K562 (cell line): ENCODE data around the gene NR3C2. TPM values are rescaled to one million over a fixed set of nuclear protein-coding genes. Genes with fewer than 3 reads are reported as not detected.

Source experiments
- ATAC-seq: fragments of 200-7000 bp; cut with Tn5 transposase; 3 replicates; pipeline ENCODE4 v1.9.1; 2020; ENCODE audit warnings: moderate library complexity
- BruUV-seq: library from RNA; stranded (reverse); fragments of 400-500 nt; replicated peaks from 2 replicates; lab custom pipeline; 2021; lab: Mats Ljungman, UMichigan
- CTCF ChIA-PET: fragments of 300-600 bp; formaldehyde crosslinking; extraction: SDS; loops from one replicate; lab custom pipeline; 2021; ENCODE audit warnings: low intra/inter-chr PET ratio; lab: Yijun Ruan, JAX
- POLR2A ChIA-PET: fragments of 300-600, 350-650 bp; sonication (Branson Sonifier 250); formaldehyde crosslinking; extraction: SDS; loops from one replicate; lab custom pipeline; 2021; ENCODE audit warnings: antibody characterized with exemption, inconsistent platforms; lab: Yijun Ruan, JAX
- DNase-seq, 4 experiments: peaks; one replicate each; pipeline versions ENCODE4 v3.0.0 to v3.0.0-alpha.2; 2011 to 2018; ENCODE audit warnings: low spot score in 3 of 4, mixed read lengths in 3 of 4; ENCODE audit errors: extremely low read depth in 1 of 4
- FAIRE-seq: peaks from 2 replicates; lab custom pipeline; 2011; peaks lifted over from hg19 to GRCh38; lab: Jason Lieb, UNC
- H2AFZ ChIP-seq: 2 replicates; pipeline ENCODE4 v1.6.0; 2011; ENCODE audit warnings: low read depth, low read length, control low read depth, inconsistent platforms
- H3K27ac ChIP-seq: fragments of 200-600 bp; 3 replicates; pipeline ENCODE4 v1.8.0; 2011; ENCODE audit warnings: low read depth, mild to moderate bottlenecking, control low read depth, inconsistent platforms, low read length, moderate library complexity, mixed read lengths; ENCODE audit errors: extremely low read depth
- H3K27me3 ChIP-seq, 2 experiments: fragments of 300-600 bp in 1 of 2; 2 replicates in 1 of 2; 3 replicates in 1 of 2; pipeline versions ENCODE4 v1.6.0 to v1.8.0; 2011; ENCODE audit warnings: inconsistent platforms in 2 of 2, low read length in 2 of 2, mild to moderate bottlenecking in 1 of 2, mixed read lengths in 1 of 2, moderate library complexity in 1 of 2; ENCODE audit not compliant: control insufficient read depth in 2 of 2, insufficient read depth in 2 of 2
- H3K36me3 ChIP-seq: fragments of 300-600 bp; 3 replicates; pipeline ENCODE4 v1.8.0; 2011; ENCODE audit warnings: mild to moderate bottlenecking, low read length, inconsistent platforms; ENCODE audit not compliant: control insufficient read depth, insufficient read depth
- H3K4me1 ChIP-seq, 2 experiments: fragments of 200-600 bp in 1 of 2; replicated peaks in 1 of 2; 2 replicates in 1 of 2; 3 replicates in 1 of 2; pipeline versions ENCODE4 v1.5.1 to v1.8.0; 2011; ENCODE audit warnings: inconsistent platforms in 2 of 2, low read length in 2 of 2, mild to moderate bottlenecking in 1 of 2, mixed read lengths in 1 of 2, moderate library complexity in 1 of 2; ENCODE audit not compliant: control insufficient read depth in 2 of 2, insufficient read depth in 2 of 2
- H3K4me2 ChIP-seq: 2 replicates; pipeline ENCODE4 v1.6.1; 2011; ENCODE audit warnings: low read length, control low read depth, inconsistent platforms, mixed read lengths; ENCODE audit not compliant: insufficient read depth
- H3K4me3 ChIP-seq: fragments of 200-600 bp; sonication (generic), shearing (Covaris generic); 2 replicates; pipeline ENCODE4 v1.5.1; 2016; ENCODE audit warnings: control low read depth, inconsistent platforms
- H3K79me2 ChIP-seq: fragments of 200-600 bp; 3 replicates; pipeline ENCODE4 v1.8.0; 2011; ENCODE audit warnings: low read length, inconsistent platforms; ENCODE audit not compliant: control insufficient read depth, insufficient read depth
- H3K9ac ChIP-seq, 2 experiments: 2 replicates each; pipeline versions ENCODE4 v1.6.0 to v1.6.1; 2011; ENCODE audit warnings: low read depth in 2 of 2, low read length in 2 of 2, control low read depth in 1 of 2, inconsistent platforms in 1 of 2, mild to moderate bottlenecking in 1 of 2, mixed read lengths in 1 of 2; ENCODE audit not compliant: insufficient read depth in 1 of 2
- H3K9me1 ChIP-seq: one replicate; pipeline ENCODE4 v1.6.0; 2011; ENCODE audit warnings: inconsistent platforms, mild to moderate bottlenecking, low read length, moderate library complexity; ENCODE audit not compliant: control insufficient read depth, insufficient read depth
- H3K9me3 ChIP-seq: replicated peaks from 2 replicates; pipeline ENCODE4 v1.5.1; 2011; ENCODE audit warnings: low read depth, low read length, inconsistent platforms; ENCODE audit not compliant: control insufficient read depth, insufficient read depth
- H4K20me1 ChIP-seq: replicated peaks from 2 replicates; pipeline ENCODE4 v1.6.1; 2011; ENCODE audit warnings: low read length, inconsistent platforms, mixed read lengths; ENCODE audit not compliant: control insufficient read depth, insufficient read depth
- BCL6 ChIP-seq: fragments of 250-450 bp; sonication (Bioruptor Pico); IDR thresholded peaks from 2 replicates; pipeline ENCODE4 v1.4.0; 2020
- CBX3 ChIP-seq, 2 experiments: IDR thresholded peaks; 1 replicate in 1 of 2; 2 replicates in 1 of 2; pipeline ENCODE4 v1.6.1; 2012; ENCODE audit warnings: inconsistent platforms in 2 of 2, low read length in 2 of 2, borderline replicate concordance in 1 of 2, control low read depth in 1 of 2
- FOXA3 ChIP-seq, 2 experiments: fragments of 450-650 bp in 1 of 2; sonication (generic) in 1 of 2; formaldehyde crosslinking; IDR thresholded peaks in 1 of 2; conservative IDR thresholded peaks in 1 of 2; 2 replicates each; pipeline versions ENCODE4 v1.4.0 to v1.8.0; 2020 to 2022; ENCODE audit warnings: mild to moderate bottlenecking in 2 of 2, missing genetic modification reagents in 1 of 2
- GATAD2B ChIP-seq: fragments of 450-650 bp; IDR thresholded peaks from 2 replicates; pipeline ENCODE4 v1.6.1; 2017; ENCODE audit warnings: mild to moderate bottlenecking, borderline replicate concordance
- HCFC1 ChIP-seq: IDR thresholded peaks from 2 replicates; pipeline ENCODE4 v1.6.1; 2012; ENCODE audit warnings: low read depth, low read length, improper control_type of control experiment
- RBM17 ChIP-seq: fragments of 200-400 bp; formaldehyde crosslinking; IDR thresholded peaks from 2 replicates; pipeline ENCODE4 v1.6.1; 2017; ENCODE audit warnings: low read depth, mild to moderate bottlenecking, low read length, borderline replicate concordance
- SFPQ ChIP-seq: fragments of 200-400 bp; formaldehyde crosslinking; IDR thresholded peaks from 2 replicates; pipeline ENCODE4 v1.6.1; 2017; ENCODE audit warnings: mild to moderate bottlenecking, low read depth, low read length, moderate library complexity
- STAG1 ChIP-seq: sonication (generic); formaldehyde crosslinking; IDR thresholded peaks from 2 replicates; pipeline ENCODE4 v1.5.0; 2020; ENCODE audit warnings: missing genetic modification reagents, borderline replicate concordance
- WGBS: fragments of 100-300 bp; shearing (Covaris generic); methylation state at CpG from one replicate; pipeline ENCODE4 v1.1.6; 2016; ENCODE audit warnings: low coverage, mixed read lengths; ENCODE audit not compliant: insufficient coverage; ENCODE audit errors: missing lambda C conversion rate; 5-methylcytosine and 5-hydroxymethylcytosine counted together
- in situ Hi-C: fragments of 300-500 bp; cut with MboI; formaldehyde crosslinking; loops from 4 replicates; pipeline ENCODE4 v1.15.0; 2018; ENCODE audit warnings: inconsistent platforms, mixed read lengths
- intact Hi-C: fragments of 100-400 bp; cut with micrococcal nuclease; formaldehyde crosslinking; loops from 2 replicates; pipeline ENCODE4 v1.14.2; 2022
- polyA plus RNA-seq, 8 experiments: library from polyadenylated mRNA; depleted of rRNA in 4 of 8; stranded (reverse) in 5 of 8; unstranded in 3 of 8; fragments of >200 nt; fragmentation: Nextera tagmentation in 2 of 8; fragmentation: Illumina TruSeq in 1 of 8; extraction: Ambion mirVana in 2 of 8; extraction: Trizol in 1 of 8; gene quantifications; 2 replicates each; pipeline versions ENCODE4 v1.2.1 to v1.2.3, GENCODE V29; 2011 to 2014; ENCODE audit warnings: inconsistent platforms in 1 of 8, missing spikeins in 1 of 8
- total RNA-seq, 7 experiments: library from RNA; depleted of rRNA in 6 of 7; stranded (reverse); fragments of >200 nt in 6 of 7; fragmentation: Illumina TruSeq in 2 of 7; extraction: Trizol in 2 of 7; gene quantifications; 2 replicates each; pipeline versions ENCODE4 v1.2.1 to v1.2.3, GENCODE V29; 2011 to 2021; ENCODE audit warnings: low replicate concordance in 1 of 7
- TF ChIP-seq, protein P1 (sequence below): fragments of 200-800 bp; sonication (Bioruptor generic); IDR thresholded peaks from 2 replicates; pipeline ENCODE4 v1.6.1; 2017; ENCODE audit warnings: missing genetic modification characterization, missing compliant biosample characterization

The NR3C2 gene
- total and polyA plus RNA-seq, 9 of the 15 experiments (the other 6 are each of a cell fraction or from before 2014, with no cell fraction given): 0.01 to 0.28 (median 0.16) TPM; not detected in 2

GRCh38 chr4:148101790-148102189 is 340.4 kb downstream of the NR3C2 start:
- BruUV-seq: no TSS peak
- Histone ChIP-seq H3K4me3 (no peak overlapping the region), H3K9me1 (no peaks in the 10 kb centered on the region), H3K4me1 (no peaks in the 10 kb centered on the region), H3K79me2 (no peaks in the 10 kb centered on the region), H3K27ac (no peak overlapping the region), H3K27me3 (no peaks in the 10 kb centered on the region), H3K9ac (no peak overlapping the region), H2AFZ (no peak overlapping the region), H3K4me2 (no peak overlapping the region), H3K36me3 (no peaks in the 10 kb centered on the region), H3K9me3 (no peaks in the 10 kb centered on the region), H4K20me1 (no peaks in the 10 kb centered on the region)
- in situ Hi-C loops: no loop called here
- POLR2A ChIA-PET: interaction anchor here (0.5 kb wide), 1 partner anchor 53 kb away, joined by 3 read pairs; no protein-coding TSS in a partner anchor
- intact Hi-C loops: no loop called here
- DNase-seq (no peak), FAIRE-seq (no peak), ATAC-seq (no peak)
- TF ChIP-seq SFPQ (no peak), STAG1 (CRISPR knock-in tag) (no peak), GATAD2B (no peak), BCL6 (CRISPR knock-in tag) (no peak), HCFC1 (no peak), CBX3 (IDR thresholded peaks at IDR 0.05; ENCODE audit: borderline replicate concordance in 1 of 2, low read length in 2 of 2) (no peak), RBM17 (no peak), FOXA3 (CRISPR knock-in tag; conservative IDR thresholded peaks at IDR 0.05 in 1 of 2, IDR thresholded peaks at IDR 0.05 in 1 of 2) (no peak)
- TF ChIP-seq, protein P1, sequence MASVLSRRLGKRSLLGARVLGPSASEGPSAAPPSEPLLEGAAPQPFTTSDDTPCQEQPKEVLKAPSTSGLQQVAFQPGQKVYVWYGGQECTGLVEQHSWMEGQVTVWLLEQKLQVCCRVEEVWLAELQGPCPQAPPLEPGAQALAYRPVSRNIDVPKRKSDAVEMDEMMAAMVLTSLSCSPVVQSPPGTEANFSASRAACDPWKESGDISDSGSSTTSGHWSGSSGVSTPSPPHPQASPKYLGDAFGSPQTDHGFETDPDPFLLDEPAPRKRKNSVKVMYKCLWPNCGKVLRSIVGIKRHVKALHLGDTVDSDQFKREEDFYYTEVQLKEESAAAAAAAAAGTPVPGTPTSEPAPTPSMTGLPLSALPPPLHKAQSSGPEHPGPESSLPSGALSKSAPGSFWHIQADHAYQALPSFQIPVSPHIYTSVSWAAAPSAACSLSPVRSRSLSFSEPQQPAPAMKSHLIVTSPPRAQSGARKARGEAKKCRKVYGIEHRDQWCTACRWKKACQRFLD (CRISPR knock-in tag): no peak
- 2% methylated on average over 4 of the region's 4 CpGs for WGBS
- CTCF ChIA-PET: no interaction called here
